ENCODE results near the gene GNRHR.

GRCh38 chr4:67755974-67756373 lies 1.8 kb upstream of the GNRHR start:
- TF ChIP-seq CTCF (IDR thresholded peaks at IDR 0.05) (no peak), POLR2A (IDR thresholded peaks at IDR 0.05) (no peak)
